NCI-H526 treated with DMSO at 0.1 percent for 48 hours (cell line): Measurements from ENCODE around the gene RETREG2.

Experiments used
- DNase-seq: peaks from one replicate; lab custom pipeline; 2025; lab: John Stamatoyannopoulos, UW

Gene RETREG2

GRCh38 chr2:219215871-219216534, 37.9 kb downstream of the RETREG2 start:
- no peak for DNase-seq

GRCh38 chr2:219216535-219216915, 38.5 kb downstream of the RETREG2 start:
- DNase-seq = no peak

- peak; percentile 35 for DNase-seq
These were observed 40.2 kb downstream of the RETREG2 start for GRCh38 chr2:219218217-219218731.

GRCh38 chr2:219218732-219219701, 40.9 kb downstream of the RETREG2 start, which contains the start of gene ABCB6:
ABCB6 (minus strand) TSS chr2:219218958; CDS start chr2:219218673, 285 bp downstream.
- peak; percentile 88 for DNase-seq

DNA sequence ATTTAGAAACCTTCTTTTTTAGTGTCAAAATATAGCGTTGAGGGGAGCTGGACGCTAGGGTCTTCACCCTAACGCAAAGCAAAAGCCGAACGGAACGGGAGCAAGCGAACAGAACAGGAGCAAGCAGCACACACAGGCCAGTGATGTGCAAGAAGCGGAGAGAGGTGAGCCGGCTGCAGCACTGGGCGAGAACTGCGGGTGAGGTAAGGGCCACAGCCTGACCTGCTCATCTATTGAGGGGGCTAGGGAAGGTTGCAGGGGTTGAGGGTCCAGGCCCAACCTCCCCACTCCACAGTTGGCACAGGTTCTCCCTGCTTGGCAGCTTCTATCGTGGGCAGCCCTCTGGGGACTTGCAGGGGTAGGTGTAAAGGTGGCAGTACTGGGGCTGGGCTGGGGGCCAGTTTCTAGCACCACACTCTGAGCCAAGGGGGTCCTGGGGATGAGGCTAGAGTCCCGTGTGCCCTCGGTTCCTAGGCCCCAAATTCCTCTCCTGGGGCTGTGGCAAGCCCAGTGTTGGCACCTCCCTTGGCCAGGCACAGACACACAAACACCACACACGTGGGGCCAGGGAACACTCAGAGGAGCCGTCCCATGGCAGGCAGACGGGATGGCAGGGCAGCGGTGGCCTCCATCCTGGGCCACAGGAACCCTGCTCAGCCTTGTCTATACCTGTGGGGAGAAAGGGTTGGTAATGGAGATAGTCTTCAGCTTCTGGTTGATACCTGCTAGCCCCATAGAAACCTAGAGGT, 41.9 kb downstream of the RETREG2 start:
- no peak for DNase-seq

DNA sequence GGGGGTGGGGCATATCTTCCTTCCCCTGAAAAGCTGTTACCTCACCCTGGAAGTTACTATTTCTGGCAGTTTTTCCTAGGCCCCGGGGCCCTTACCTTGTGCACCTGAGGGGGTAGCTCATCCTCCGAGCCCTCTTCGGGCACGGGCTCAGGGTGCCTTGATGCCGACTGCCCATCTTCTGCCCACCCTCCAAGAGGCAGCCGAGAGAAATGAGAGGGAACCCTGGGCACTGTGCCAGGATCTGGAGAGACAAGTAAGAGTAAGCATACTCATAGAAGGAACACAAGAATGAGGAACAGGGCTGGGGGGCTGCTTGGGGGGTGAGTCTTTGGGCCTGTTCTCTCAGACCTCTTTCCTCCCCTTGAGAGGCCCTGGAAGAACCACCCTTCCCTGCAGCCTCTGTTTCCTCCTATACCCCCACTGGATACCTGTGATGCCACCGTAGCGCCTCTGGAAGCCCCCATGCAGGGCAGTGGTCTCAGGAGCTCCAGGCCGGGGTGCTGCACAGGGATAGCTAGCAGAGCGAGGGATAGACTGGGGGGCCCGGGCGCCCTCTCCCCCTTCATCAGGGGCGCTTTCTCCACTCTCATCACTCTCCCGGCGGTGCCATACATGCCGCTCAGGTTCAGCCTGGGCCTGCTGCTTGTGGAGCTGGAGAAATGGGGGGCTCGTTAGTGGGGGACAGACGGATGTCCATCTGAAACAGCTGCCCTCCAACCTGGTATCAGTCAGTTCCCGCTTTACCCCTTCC, 42.8 kb downstream of the RETREG2 start:
- DNase-seq = no peak

- DNase-seq = no peak
These were observed 44.0 kb downstream of the RETREG2 start for GRCh38 chr2:219221957-219222518.

GRCh38 chr2:219223831-219224610, 45.9 kb downstream of the RETREG2 start:
- DNase-seq = no peak

GRCh38 chr2:219225350-219225749, 47.3 kb downstream of the RETREG2 start:
- DNase-seq = no peak

DNA sequence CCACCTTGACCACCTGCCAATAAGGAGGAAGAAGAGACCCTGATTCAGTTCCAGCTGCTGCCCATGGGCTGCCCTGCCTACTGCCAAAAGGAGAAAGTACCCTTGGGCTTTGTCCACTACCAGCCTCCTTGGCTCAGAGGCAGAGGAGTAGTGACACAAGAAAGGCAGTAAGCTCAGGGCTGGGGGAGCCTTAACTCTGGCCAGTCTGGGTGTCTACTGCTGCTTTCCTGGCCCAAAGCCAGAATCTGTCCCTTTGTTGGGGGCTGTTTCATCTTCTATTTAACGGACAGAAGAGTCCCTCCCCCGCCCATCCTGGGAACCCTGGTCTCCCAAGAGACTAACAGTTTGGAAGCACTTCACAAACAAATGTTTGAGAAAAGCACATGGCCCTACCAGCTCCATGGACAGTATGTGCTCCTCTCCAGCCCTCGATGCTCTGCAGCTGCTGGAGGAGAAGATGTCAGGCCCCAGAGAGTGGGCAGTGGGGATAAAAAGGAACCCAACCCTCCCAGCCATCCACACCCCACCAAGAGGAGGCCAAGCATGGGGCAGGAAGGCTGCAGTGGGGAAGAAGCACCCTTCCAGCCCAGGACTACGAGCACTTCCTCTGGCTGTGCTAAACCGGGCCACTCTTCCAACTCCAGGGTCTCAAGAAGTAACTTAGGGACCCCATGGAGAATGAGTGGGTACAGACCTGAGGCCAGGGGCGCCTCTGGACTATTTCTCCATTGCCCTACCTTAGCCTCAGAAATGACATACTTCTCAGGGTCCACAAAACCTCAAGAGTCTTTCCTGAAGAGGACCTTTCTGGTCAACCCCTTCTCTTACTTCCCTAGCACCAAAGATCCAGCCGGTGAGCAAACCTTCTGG, 50.2 kb downstream of the RETREG2 start:
- DNase-seq = no peak

- DNase-seq = no peak
These were observed 50.8 kb downstream of the RETREG2 start for GRCh38 chr2:219228911-219229304.

DNA sequence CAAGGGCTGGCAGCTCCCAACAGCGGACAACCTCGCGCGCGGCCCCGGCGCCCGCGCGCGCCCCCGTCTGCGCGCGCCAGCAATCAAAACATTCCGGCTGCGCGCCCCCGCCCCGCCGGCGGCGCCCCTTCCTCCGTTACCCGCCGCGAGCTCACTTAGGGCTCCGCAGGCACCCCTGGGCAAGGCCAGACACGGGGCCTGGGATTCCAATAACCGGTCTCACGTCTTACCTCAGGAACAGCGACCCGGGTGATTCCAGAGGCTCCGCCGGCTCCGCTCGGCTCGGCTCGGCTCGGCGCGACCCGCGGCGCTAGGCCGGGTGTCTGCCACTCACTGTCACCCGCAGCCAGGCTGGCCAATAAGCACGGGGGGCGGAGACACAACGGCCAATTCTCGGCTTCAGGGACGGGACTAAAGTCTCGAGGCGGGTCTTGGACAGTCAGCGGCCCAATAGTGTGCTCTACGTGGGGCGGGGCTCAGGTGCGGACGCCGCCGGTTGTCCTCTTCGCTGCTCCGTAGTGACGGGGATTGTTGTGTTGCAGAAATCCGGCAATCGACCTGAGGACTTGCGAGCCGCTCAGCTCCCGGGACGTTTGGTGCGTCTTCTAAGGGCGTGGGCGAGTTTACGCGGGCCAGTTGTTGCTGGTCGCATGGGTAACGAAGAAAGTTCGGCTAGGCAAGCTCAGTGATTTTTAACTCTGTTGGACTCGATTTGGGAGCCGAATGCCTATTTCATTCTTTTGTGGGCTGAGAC, 51.4 kb downstream of the RETREG2 start, which contains the start of the genes ANKZF1 and ATG9A:
Gene ANKZF1, plus strand, starts transcription at position 502 of the 754 bp plus-strand sequence. CDS start 452 bp downstream, outside the sequence.
Gene ATG9A, minus strand, starts transcription at position 332 of the 754 bp plus-strand sequence. CDS start 1,612 bp downstream, outside the sequence.
- peak; percentile 98 for DNase-seq

GRCh38 chr2:219230059-219230540, 52.0 kb downstream of the RETREG2 start:
- DNase-seq = no peak

GRCh38 chr2:219234331-219234730, 56.3 kb downstream of the RETREG2 start:
- DNase-seq = no peak
